ENCODE data around the gene TP63. TPM values are rescaled to one million over a fixed set of nuclear protein-coding genes. Genes with fewer than 3 reads are reported as not detected.

TP63 gene
- total RNA-seq, 2 donors from 2014 or later: not detected

DNA sequence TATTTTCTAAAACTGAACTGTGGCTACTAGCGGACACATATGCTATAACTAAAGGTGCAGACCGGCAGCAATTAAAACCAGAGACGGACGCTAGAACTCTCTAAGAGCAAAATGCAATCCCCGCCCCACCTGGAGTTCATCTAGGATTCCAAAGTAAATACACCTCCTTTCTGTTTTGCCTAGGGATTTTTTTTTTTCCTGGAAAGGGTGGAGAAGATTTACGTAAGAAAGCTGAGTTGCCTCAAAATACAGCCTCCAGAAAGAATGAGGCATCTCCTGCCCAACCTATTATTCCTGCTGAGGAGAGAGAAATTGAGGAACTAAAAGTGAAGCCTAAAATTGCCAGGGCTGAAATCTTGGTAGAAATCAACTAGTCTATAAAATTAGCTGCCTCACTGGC lies 150.2 kb downstream of the TP63 start:
- 83 to 93% methylated on average over 2 to 6 of the region's 6 CpGs for WGBS, 2 experiments (ENCODE audit: insufficient coverage in 1 of 2, insufficient read length in 1 of 2)
- Histone ChIP-seq H3K27me3 (ENCODE audit: control insufficient read depth, insufficient read depth, low read length, poor library complexity, severe bottlenecking) (no peaks in the 10 kb centered on the region), H3K27ac (ENCODE audit: low read depth, low read length) (no peak overlapping the region), H3K4me3 (ENCODE audit: low read length) (no peak overlapping the region), H3K4me1 (ENCODE audit: control insufficient read depth, insufficient read depth, low read length) (peaks cover 6% of the 10 kb centered on the region), H3K9ac (ENCODE audit: extremely low read depth, low read length, poor library complexity, severe bottlenecking) (no peak overlapping the region), H3K9me3 (ENCODE audit: control insufficient read depth, low read length) (peaks cover 11% of the 10 kb centered on the region), H3K36me3 (ENCODE audit: control insufficient read depth, insufficient read depth, low read length) (no peaks in the 10 kb centered on the region)
- Mint-ChIP-seq H3K27ac (no peak overlapping the region), H3K9me3 (no peaks in the 10 kb centered on the region), H3K36me3 (ENCODE audit: low read depth) (no peaks in the 10 kb centered on the region), H3K27me3 (ENCODE audit: insufficient read depth) (peaks cover 19% of the 10 kb centered on the region), H3K4me1 (peaks cover 31% of the 10 kb centered on the region), H3K4me3 (no peak overlapping the region)
- no peak for TF ChIP-seq CTCF (conservative IDR thresholded peaks at IDR 0.05)
- DNase-seq: no peak

GRCh38 chr3:189786479-189787064 lies 155.4 kb downstream of the TP63 start:
- H3K9ac ChIP-seq (ENCODE audit: extremely low read depth, low read length, poor library complexity, severe bottlenecking): no peak overlapping the region
- H3K4me3 ChIP-seq (ENCODE audit: low read length): no peak overlapping the region
- WGBS, 2 experiments (ENCODE audit: insufficient coverage in 1 of 2, insufficient read length in 1 of 2): 90 to 100% methylated on average over 3 to 6 of the region's 8 CpGs
- H3K27me3 ChIP-seq (ENCODE audit: control insufficient read depth, insufficient read depth, low read length, poor library complexity, severe bottlenecking): no peaks in the 10 kb centered on the region
- Mint-ChIP-seq H3K4me3 (no peak overlapping the region), H3K36me3 (ENCODE audit: low read depth) (no peaks in the 10 kb centered on the region), H3K4me1 (peaks cover 19% of the 10 kb centered on the region), H3K9me3 (no peaks in the 10 kb centered on the region), H3K27ac (no peak overlapping the region), H3K27me3 (ENCODE audit: insufficient read depth) (no peaks in the 10 kb centered on the region)
- H3K27ac ChIP-seq (ENCODE audit: low read depth, low read length): no peak overlapping the region
- no peaks in the 10 kb centered on the region for H3K4me1 ChIP-seq (ENCODE audit: control insufficient read depth, insufficient read depth, low read length)
- peak; percentile 57 for TF ChIP-seq CTCF (conservative IDR thresholded peaks at IDR 0.05)
- no peaks in the 10 kb centered on the region for H3K36me3 ChIP-seq (ENCODE audit: control insufficient read depth, insufficient read depth, low read length)
- no peaks in the 10 kb centered on the region for H3K9me3 ChIP-seq (ENCODE audit: control insufficient read depth, low read length)
- DNase-seq: no peak

DNA sequence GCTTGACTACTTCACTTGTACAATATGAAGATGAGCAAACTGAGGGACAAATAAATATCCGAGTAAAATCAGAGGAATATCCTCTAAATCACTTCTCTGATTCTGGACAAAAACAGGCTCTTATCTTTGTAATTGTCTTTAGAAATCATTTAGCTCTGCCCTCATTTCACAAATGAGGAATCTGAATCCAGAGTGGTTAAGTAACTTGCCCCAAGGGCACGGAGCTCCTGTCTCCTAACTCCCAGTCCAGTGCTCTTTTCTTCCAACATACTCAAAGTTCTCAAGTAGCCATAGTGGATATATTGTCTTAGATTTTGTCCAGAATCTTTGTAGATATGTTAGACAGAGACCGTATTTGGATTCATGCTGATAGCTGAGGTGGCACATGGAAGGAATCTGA lies 156.0 kb downstream of the TP63 start:
- Histone ChIP-seq H3K27ac (ENCODE audit: low read depth, low read length) (no peak overlapping the region), H3K36me3 (ENCODE audit: control insufficient read depth, insufficient read depth, low read length) (no peaks in the 10 kb centered on the region), H3K27me3 (ENCODE audit: control insufficient read depth, insufficient read depth, low read length, poor library complexity, severe bottlenecking) (no peaks in the 10 kb centered on the region), H3K4me3 (ENCODE audit: low read length) (no peak overlapping the region), H3K9me3 (ENCODE audit: control insufficient read depth, low read length) (no peaks in the 10 kb centered on the region), H3K4me1 (ENCODE audit: control insufficient read depth, insufficient read depth, low read length) (no peaks in the 10 kb centered on the region), H3K9ac (ENCODE audit: extremely low read depth, low read length, poor library complexity, severe bottlenecking) (no peak overlapping the region)
- H3K4me1 Mint-ChIP-seq: peaks cover 16% of the 10 kb centered on the region
- WGBS, 2 experiments (ENCODE audit: insufficient coverage in 1 of 2, insufficient read length in 1 of 2): 50 to 79% methylated on average over 1 to 3 of the region's 3 CpGs
- no peak overlapping the region for H3K27ac Mint-ChIP-seq
- no peaks in the 10 kb centered on the region for H3K9me3 Mint-ChIP-seq
- TF ChIP-seq CTCF (conservative IDR thresholded peaks at IDR 0.05): no peak
- H3K4me3 Mint-ChIP-seq: no peak overlapping the region
- DNase-seq: no peak
- H3K36me3 Mint-ChIP-seq (ENCODE audit: low read depth): no peaks in the 10 kb centered on the region
- no peaks in the 10 kb centered on the region for H3K27me3 Mint-ChIP-seq (ENCODE audit: insufficient read depth)
